Measurements from ENCODE around the gene SPEN. TPM values are rescaled to one million over a fixed set of nuclear protein-coding genes. Genes with fewer than 3 reads are reported as not detected.
"Not testable (repeated sequence)": the region's sequence is repeated elsewhere in the genome, so short reads cannot be mapped to it uniquely, and the experiment has no call there.

The SPEN gene
- total RNA-seq, 1 experiment from 2014 or later: 4.8 TPM

- Histone ChIP-seq H3K36me3 (peaks cover 15% of the 10 kb centered on the region), H3K27me3 (no peaks in the 10 kb centered on the region), H3K4me3 (no peak overlapping the region), H3K9me3 (no peaks in the 10 kb centered on the region)
- no peak for DNase-seq
Measured at GRCh38 chr1:15869413-15869812, 21.9 kb downstream of the SPEN start.

- no peak overlapping the region for H3K4me3 ChIP-seq
- H3K36me3 ChIP-seq: peaks cover 22% of the 10 kb centered on the region
- no peak for DNase-seq
Measured at GRCh38 chr1:15870421-15870820, 22.9 kb downstream of the SPEN start.

GRCh38 chr1:15874471-15874870 lies 27.0 kb downstream of the SPEN start:
- Histone ChIP-seq H3K36me3 (peaks cover 36% of the 10 kb centered on the region), H3K9me3 (no peaks in the 10 kb centered on the region), H3K27me3 (no peaks in the 10 kb centered on the region), H3K4me3 (no peak overlapping the region)
- DNase-seq: no peak

More at GRCh38 chr1:15870421-15870820, 22.9 kb downstream of the SPEN start:
- no peaks in the 10 kb centered on the region for H3K27me3 ChIP-seq
- no peaks in the 10 kb centered on the region for H3K9me3 ChIP-seq

- Histone ChIP-seq H3K9me3 (no peaks in the 10 kb centered on the region), H3K4me3 (no peak overlapping the region), H3K27me3 (no peaks in the 10 kb centered on the region), H3K36me3 (peaks cover 36% of the 10 kb centered on the region)
- no peak for DNase-seq
Measured at GRCh38 chr1:15876357-15877055, 29.0 kb downstream of the SPEN start.

GRCh38 chr1:15881961-15882360 lies 34.5 kb downstream of the SPEN start:
- no peak for DNase-seq
- H3K36me3 ChIP-seq: no peaks in the 10 kb centered on the region; the same call in none of the 2 replicates
- H3K4me3 ChIP-seq: no peak overlapping the region
- H3K27me3 ChIP-seq: no peaks in the 10 kb centered on the region
- H3K9me3 ChIP-seq: no peaks in the 10 kb centered on the region

- no peaks in the 10 kb centered on the region; the same call in 1 of the 2 replicates for H3K36me3 ChIP-seq
- H3K27me3 ChIP-seq: no peaks in the 10 kb centered on the region
- H3K4me3 ChIP-seq: no peak overlapping the region
- H3K9me3 ChIP-seq: no peaks in the 10 kb centered on the region
- DNase-seq: peak; percentile 22
Measured at GRCh38 chr1:15882665-15883064, 35.2 kb downstream of the SPEN start.

- Histone ChIP-seq H3K4me3 (no peak overlapping the region), H3K36me3 (no peaks in the 10 kb centered on the region; the same call in 1 of the 2 replicates), H3K27me3 (no peaks in the 10 kb centered on the region), H3K9me3 (no peaks in the 10 kb centered on the region)
- no peak for DNase-seq
Measured at GRCh38 chr1:15883326-15883725, 35.8 kb downstream of the SPEN start.

GRCh38 chr1:15884477-15884876 lies 37.0 kb downstream of the SPEN start:
- H3K27me3 ChIP-seq: no peaks in the 10 kb centered on the region
- H3K9me3 ChIP-seq: no peaks in the 10 kb centered on the region
- no peak overlapping the region for H3K4me3 ChIP-seq
- no peak for DNase-seq
- H3K36me3 ChIP-seq: peaks cover under 1% of the 10 kb centered on the region; the same call in 1 of the 2 replicates

GRCh38 chr1:15885269-15885668 lies 37.8 kb downstream of the SPEN start:
- Histone ChIP-seq H3K9me3 (no peaks in the 10 kb centered on the region), H3K27me3 (no peaks in the 10 kb centered on the region), H3K4me3 (no peak overlapping the region), H3K36me3 (peaks cover 8% of the 10 kb centered on the region)
- DNase-seq: no peak

- Histone ChIP-seq H3K9me3 (no peaks in the 10 kb centered on the region), H3K4me3 (peak overlapping the region; percentile 28), H3K27me3 (no peaks in the 10 kb centered on the region), H3K36me3 (peaks cover 13% of the 10 kb centered on the region)
- DNase-seq: peak; percentile 92
Measured at GRCh38 chr1:15885701-15886610, 38.4 kb downstream of the SPEN start.

GRCh38 chr1:15886611-15887167 lies 39.2 kb downstream of the SPEN start:
- no peaks in the 10 kb centered on the region for H3K9me3 ChIP-seq
- peak overlapping the region; percentile 28 for H3K4me3 ChIP-seq
- DNase-seq: no peak
- H3K36me3 ChIP-seq: peaks cover 13% of the 10 kb centered on the region
- H3K27me3 ChIP-seq: no peaks in the 10 kb centered on the region

GRCh38 chr1:15892857-15893599 lies 45.5 kb downstream of the SPEN start:
- H3K9me3 ChIP-seq, H3K4me3 ChIP-seq, H3K27me3 ChIP-seq: not testable (repeated sequence)
- DNase-seq: peak; percentile 53
- H3K36me3 ChIP-seq: peaks cover 18% of the 10 kb centered on the region

- H3K36me3 ChIP-seq: peaks cover 13% of the 10 kb centered on the region
- DNase-seq: no peak
- H3K4me3 ChIP-seq: no peak overlapping the region
- H3K9me3 ChIP-seq: no peaks in the 10 kb centered on the region
- no peaks in the 10 kb centered on the region for H3K27me3 ChIP-seq
Measured at GRCh38 chr1:15895233-15895632, 47.7 kb downstream of the SPEN start.

- H3K9me3 ChIP-seq, H3K4me3 ChIP-seq: not testable (repeated sequence)
Measured at GRCh38 chr1:15896841-15897610, 49.5 kb downstream of the SPEN start.

GRCh38 chr1:15899266-15899665 lies 51.8 kb downstream of the SPEN start:
- Histone ChIP-seq H3K27me3 (no peaks in the 10 kb centered on the region), H3K9me3 (no peaks in the 10 kb centered on the region), H3K36me3 (peaks cover 4% of the 10 kb centered on the region), H3K4me3 (no peak overlapping the region)
- no peak for DNase-seq

More at GRCh38 chr1:15896841-15897610, 49.5 kb downstream of the SPEN start:
- DNase-seq, H3K27me3 ChIP-seq, H3K36me3 ChIP-seq: not testable (repeated sequence)

Measured in MG63 (cell line).